Activated CD8-positive, alpha-beta T cell treated with anti-CD3 and anti-CD28 coated beads, Interleukin-2, amount 10 ng/mL, durations not matched to agents 7 days and 5 days (primary cell): ENCODE data around the gene GMPR. TPM values are rescaled to one million over a fixed set of nuclear protein-coding genes. Genes with fewer than 3 reads are reported as not detected.

ENCODE experiments used
- ATAC-seq: fragments of 150-1000 bp; cut with Tn5 transposase; one replicate; pipeline ENCODE4 v1.10.0; 2021; ENCODE audit warnings: moderate library complexity
- CTCF ChIA-PET: fragments of 350-600 bp; sonication (Branson Sonifier 250); formaldehyde crosslinking; loops from one replicate; lab custom pipeline; 2021; ENCODE audit warnings: antibody characterized with exemption; lab: Charles Lee
- POLR2A ChIA-PET: fragments of 350-600 bp; sonication (Branson Sonifier 250); formaldehyde crosslinking; loops from one replicate; lab custom pipeline; 2021; ENCODE audit warnings: antibody characterized with exemption; lab: Charles Lee
- DNase-seq: peaks from one replicate; pipeline ENCODE4 v3.0.0-alpha.2; 2020
- H3K27ac Mint-ChIP-seq: one replicate; pipeline ENCODE4 v1.8.0; 2021; ENCODE audit warnings: mild to moderate bottlenecking, mixed read lengths
- H3K27me3 Mint-ChIP-seq: one replicate; pipeline ENCODE4 v1.8.0; 2021; ENCODE audit warnings: low read depth, mixed read lengths
- H3K36me3 Mint-ChIP-seq: one replicate; pipeline ENCODE4 v1.8.0; 2021; ENCODE audit warnings: low read depth, mixed read lengths
- H3K4me1 Mint-ChIP-seq: one replicate; pipeline ENCODE4 v1.8.0; 2021; ENCODE audit warnings: low read depth, mixed read lengths
- H3K4me3 Mint-ChIP-seq: one replicate; pipeline ENCODE4 v1.8.0; 2021; ENCODE audit warnings: mild to moderate bottlenecking, mixed read lengths
- H3K9me3 Mint-ChIP-seq: one replicate; pipeline ENCODE4 v1.8.0; 2022; ENCODE audit warnings: mixed read lengths; ENCODE audit not compliant: insufficient read depth
- total RNA-seq, 2 experiments: library from RNA; stranded (reverse); gene quantifications; one replicate each; pipeline ENCODE4 v1.2.3, GENCODE V29; 2021

Gene GMPR
- total RNA-seq, 2 experiments from 2014 or later, result 8.9 to 11.0 TPM

- Mint-ChIP-seq H3K9me3 (no peaks in the 10 kb centered on the region), H3K27me3 (no peaks in the 10 kb centered on the region), H3K4me1 (peaks cover 15% of the 10 kb centered on the region), H3K4me3 (no peak overlapping the region), H3K27ac (no peak overlapping the region), H3K36me3 (no peaks in the 10 kb centered on the region)
- ChIA-PET CTCF (interaction anchor here (1.0 to 1.7 kb wide), 2 partner anchors 8 to 10 kb away, joined by 4 read pairs; no protein-coding TSS in a partner anchor), POLR2A (no interaction called here)
- ATAC-seq (peak; percentile 44), DNase-seq (peak; percentile 44)
These were observed 39.0 kb downstream of the GMPR start for GRCh38 chr6:16277101-16277981.

DNA sequence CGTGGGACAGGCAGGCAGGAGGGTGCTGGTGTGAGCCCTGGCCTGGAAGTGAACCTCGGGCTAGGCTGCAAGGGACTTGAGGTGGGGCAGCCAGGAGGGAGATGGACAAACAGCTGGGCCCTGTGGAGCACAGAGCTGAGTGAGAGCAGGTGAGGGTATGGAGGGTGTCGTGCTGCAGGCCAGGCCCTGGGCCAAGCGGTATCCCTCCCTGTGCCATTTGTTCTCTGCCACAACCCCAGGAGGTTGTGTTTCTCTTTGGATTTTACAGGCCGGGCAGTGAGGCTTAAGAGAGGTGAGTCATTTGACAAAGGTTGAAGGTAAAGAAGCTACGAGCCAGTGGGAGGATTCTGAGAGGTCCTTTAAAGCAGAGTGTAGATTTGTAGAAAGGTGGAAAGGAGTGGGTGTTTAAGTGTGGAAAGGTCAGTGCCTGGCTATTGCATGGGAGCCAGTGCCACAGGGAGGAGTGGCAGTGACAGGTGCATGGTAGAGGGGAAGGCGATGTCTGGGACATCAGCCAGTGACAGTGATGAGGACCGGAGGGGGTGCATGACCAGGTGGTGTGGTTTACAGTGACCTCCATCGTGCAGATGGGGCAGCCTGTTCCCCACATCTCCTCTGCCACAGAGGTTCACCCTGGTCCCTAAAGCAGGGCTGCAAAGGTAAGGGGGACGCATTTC is 39.8 kb downstream of the GMPR start:
- ChIA-PET POLR2A (no interaction called here), CTCF (interaction anchor here (1.0 kb wide), 1 partner anchor 9 kb away, joined by 4 read pairs; no protein-coding TSS in a partner anchor)
- Mint-ChIP-seq H3K4me1 (peaks cover 8% of the 10 kb centered on the region), H3K4me3 (no peak overlapping the region), H3K27me3 (no peaks in the 10 kb centered on the region), H3K27ac (no peak overlapping the region), H3K9me3 (no peaks in the 10 kb centered on the region), H3K36me3 (no peaks in the 10 kb centered on the region)
- ATAC-seq (peak; percentile 19), DNase-seq (no peak)

- Mint-ChIP-seq H3K4me1 (peaks cover 3% of the 10 kb centered on the region), H3K27ac (no peak overlapping the region), H3K4me3 (no peak overlapping the region), H3K27me3 (no peaks in the 10 kb centered on the region), H3K9me3 (no peaks in the 10 kb centered on the region), H3K36me3 (no peaks in the 10 kb centered on the region)
- ChIA-PET CTCF (no interaction called here), POLR2A (no interaction called here)
- DNase-seq (no peak), ATAC-seq (no peak)
These were observed 40.4 kb downstream of the GMPR start for GRCh38 chr6:16278750-16279149.

- no peak for ATAC-seq
- no peaks in the 10 kb centered on the region for H3K9me3 Mint-ChIP-seq
- no peak for DNase-seq
- H3K27ac Mint-ChIP-seq, result no peak overlapping the region
- H3K4me1 Mint-ChIP-seq, result peaks cover 3% of the 10 kb centered on the region
- H3K27me3 Mint-ChIP-seq, result no peaks in the 10 kb centered on the region
- no peaks in the 10 kb centered on the region for H3K36me3 Mint-ChIP-seq
- H3K4me3 Mint-ChIP-seq, result no peak overlapping the region
- ChIA-PET POLR2A (interaction anchor here (0.6 kb wide), 1 partner anchor 77 kb away, joined by 3 read pairs; no protein-coding TSS in a partner anchor), CTCF (no interaction called here)
These were observed 40.9 kb downstream of the GMPR start for GRCh38 chr6:16279243-16279642.

GRCh38 chr6:16282370-16282769 is 44.0 kb downstream of the GMPR start:
- Mint-ChIP-seq H3K36me3 (no peaks in the 10 kb centered on the region), H3K27ac (no peak overlapping the region), H3K9me3 (no peaks in the 10 kb centered on the region), H3K4me1 (peaks cover 3% of the 10 kb centered on the region), H3K4me3 (no peak overlapping the region), H3K27me3 (no peaks in the 10 kb centered on the region)
- POLR2A ChIA-PET, result no interaction called here
- ATAC-seq (no peak), DNase-seq (no peak)
- CTCF ChIA-PET, result no interaction called here

DNA sequence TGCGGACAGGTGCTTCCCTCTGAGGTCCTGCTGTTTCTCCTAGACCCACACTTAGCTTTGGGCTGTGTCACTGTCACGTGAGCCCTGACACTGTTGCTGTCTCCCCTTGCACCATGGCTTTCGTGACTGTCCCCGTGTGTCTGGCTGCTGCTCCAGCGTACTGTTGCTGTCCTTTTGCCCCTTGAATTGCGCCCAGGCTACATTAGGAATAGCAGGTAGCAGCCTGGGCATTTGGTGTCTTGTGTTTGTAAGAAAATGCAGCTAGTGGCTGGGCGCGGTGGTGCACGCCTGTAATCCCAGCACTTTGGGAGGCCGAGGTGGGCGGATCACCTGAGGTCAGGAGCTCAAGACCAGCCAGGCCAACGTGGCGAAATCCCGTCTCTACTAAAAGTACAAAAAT is 46.1 kb downstream of the GMPR start:
- Mint-ChIP-seq H3K27me3 (no peaks in the 10 kb centered on the region), H3K9me3 (no peaks in the 10 kb centered on the region), H3K36me3 (no peaks in the 10 kb centered on the region), H3K4me3 (no peak overlapping the region), H3K27ac (no peak overlapping the region), H3K4me1 (no peaks in the 10 kb centered on the region)
- POLR2A ChIA-PET, result interaction anchor here (0.9 kb wide), 1 partner anchor 48 kb away, joined by 3 read pairs; no protein-coding TSS in a partner anchor
- DNase-seq (no peak), ATAC-seq (no peak)
- CTCF ChIA-PET, result no interaction called here

DNA sequence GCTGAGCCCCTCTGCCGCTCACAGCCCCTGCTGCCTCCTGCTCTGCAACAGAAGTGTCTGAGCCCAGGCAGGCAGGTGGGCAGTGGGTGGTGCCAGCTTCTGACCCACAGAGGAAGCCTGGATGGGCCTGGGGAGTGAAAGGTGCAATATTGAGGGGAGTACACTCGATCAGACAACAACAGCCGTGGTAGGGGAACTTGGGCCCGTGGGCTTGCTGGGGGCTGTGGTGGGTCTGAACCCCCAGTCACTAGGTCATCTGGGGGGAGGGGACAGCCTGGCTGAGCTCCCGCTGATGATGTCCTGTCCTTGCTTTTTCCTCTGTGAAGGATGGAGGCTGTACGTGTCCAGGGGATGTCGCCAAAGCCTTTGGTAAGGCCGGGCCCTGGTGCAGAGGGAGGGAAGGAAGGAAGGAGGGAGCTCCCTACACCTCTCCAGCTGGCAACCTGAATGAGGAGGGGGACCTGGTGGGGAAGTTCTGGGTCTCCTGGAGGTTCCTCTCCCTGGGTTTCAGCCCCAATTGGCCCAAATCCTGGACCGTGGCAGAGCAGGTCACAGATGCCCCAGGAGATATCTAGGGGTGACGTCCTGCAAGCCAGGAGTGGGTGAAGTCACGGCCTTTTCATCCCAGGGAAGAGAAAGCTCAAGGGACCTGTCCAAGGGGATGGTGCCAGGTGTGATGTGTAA is 47.2 kb downstream of the GMPR start:
- DNase-seq, result no peak
- POLR2A ChIA-PET, result no interaction called here
- H3K4me1 Mint-ChIP-seq, result no peaks in the 10 kb centered on the region
- H3K27ac Mint-ChIP-seq, result no peak overlapping the region
- H3K27me3 Mint-ChIP-seq, result no peaks in the 10 kb centered on the region
- ATAC-seq, result no peak
- no peaks in the 10 kb centered on the region for H3K36me3 Mint-ChIP-seq
- H3K9me3 Mint-ChIP-seq, result no peaks in the 10 kb centered on the region
- H3K4me3 Mint-ChIP-seq, result no peak overlapping the region
- CTCF ChIA-PET, result interaction anchor here (0.8 to 1.3 kb wide), 5 partner anchors 9 to 48 kb away, joined by 3 to 4 read pairs (median 3); no protein-coding TSS in a partner anchor

GRCh38 chr6:16286151-16286522 is 47.8 kb downstream of the GMPR start:
- Mint-ChIP-seq H3K4me3 (no peak overlapping the region), H3K27ac (no peak overlapping the region), H3K4me1 (no peaks in the 10 kb centered on the region), H3K36me3 (no peaks in the 10 kb centered on the region), H3K9me3 (no peaks in the 10 kb centered on the region), H3K27me3 (no peaks in the 10 kb centered on the region)
- ATAC-seq (no peak), DNase-seq (no peak)
- ChIA-PET POLR2A (no interaction called here), CTCF (interaction anchor here (0.9 to 1.6 kb wide), 5 partner anchors 8 to 47 kb away, joined by 3 to 4 read pairs (median 3); no protein-coding TSS in a partner anchor)

DNA sequence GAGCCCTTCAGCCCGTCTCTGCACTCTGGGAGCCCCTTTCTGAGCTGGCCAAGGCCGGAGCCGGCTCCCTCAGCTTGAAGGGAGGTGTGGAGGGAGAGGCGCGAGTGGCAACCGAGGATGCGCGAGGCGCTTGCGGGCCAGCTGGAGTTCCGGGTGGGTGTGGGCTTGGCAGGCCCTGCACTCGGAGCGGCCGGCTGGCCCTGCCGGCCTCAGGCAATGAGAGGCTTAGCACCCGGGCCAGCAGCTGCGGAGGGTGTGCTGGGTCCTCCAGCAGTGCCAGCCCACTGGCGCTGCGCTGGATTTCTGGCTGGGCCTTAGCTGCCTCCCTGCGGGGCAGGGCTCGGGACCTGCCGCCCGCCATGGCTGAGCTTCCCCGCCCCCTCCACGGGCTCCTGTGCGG is 49.8 kb downstream of the GMPR start:
- Mint-ChIP-seq H3K9me3 (no peaks in the 10 kb centered on the region), H3K27me3 (no peaks in the 10 kb centered on the region), H3K27ac (no peak overlapping the region), H3K4me1 (no peaks in the 10 kb centered on the region), H3K4me3 (no peak overlapping the region), H3K36me3 (no peaks in the 10 kb centered on the region)
- ATAC-seq, result no peak
- POLR2A ChIA-PET, result no interaction called here
- DNase-seq, result no peak
- CTCF ChIA-PET, result interaction anchor here (1.2 kb wide), 1 partner anchor 31 kb away, joined by 3 read pairs; no protein-coding TSS in a partner anchor

DNA sequence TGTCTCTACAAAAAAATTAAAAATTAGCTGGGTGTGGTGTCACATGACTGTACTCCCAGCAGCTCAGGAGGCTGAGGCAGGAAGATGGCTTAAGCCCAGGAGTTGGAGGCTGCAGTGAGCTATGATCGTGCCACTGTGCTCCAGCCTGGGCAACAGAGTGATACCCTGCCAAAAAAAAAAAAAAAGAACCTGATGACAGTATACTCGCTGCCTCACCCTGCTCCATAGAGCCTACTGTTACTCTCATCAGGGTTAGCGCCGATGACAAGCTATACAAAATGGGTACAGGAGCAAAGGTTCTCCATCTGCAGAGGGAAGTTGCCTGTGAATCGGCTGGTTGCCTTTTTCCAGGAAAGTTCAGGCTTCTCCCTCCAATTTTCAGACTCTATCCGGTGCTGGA is 53.4 kb downstream of the GMPR start:
- Mint-ChIP-seq H3K9me3 (no peaks in the 10 kb centered on the region), H3K4me3 (no peak overlapping the region), H3K27me3 (no peaks in the 10 kb centered on the region), H3K27ac (no peak overlapping the region), H3K36me3 (no peaks in the 10 kb centered on the region), H3K4me1 (no peaks in the 10 kb centered on the region)
- ATAC-seq (no peak), DNase-seq (no peak)
- ChIA-PET POLR2A (interaction anchor here (0.6 kb wide), 1 partner anchor 28 kb away, joined by 4 read pairs; no protein-coding TSS in a partner anchor), CTCF (interaction anchor here (1.0 kb wide), 1 partner anchor 40 kb away, joined by 3 read pairs; no protein-coding TSS in a partner anchor)

DNA sequence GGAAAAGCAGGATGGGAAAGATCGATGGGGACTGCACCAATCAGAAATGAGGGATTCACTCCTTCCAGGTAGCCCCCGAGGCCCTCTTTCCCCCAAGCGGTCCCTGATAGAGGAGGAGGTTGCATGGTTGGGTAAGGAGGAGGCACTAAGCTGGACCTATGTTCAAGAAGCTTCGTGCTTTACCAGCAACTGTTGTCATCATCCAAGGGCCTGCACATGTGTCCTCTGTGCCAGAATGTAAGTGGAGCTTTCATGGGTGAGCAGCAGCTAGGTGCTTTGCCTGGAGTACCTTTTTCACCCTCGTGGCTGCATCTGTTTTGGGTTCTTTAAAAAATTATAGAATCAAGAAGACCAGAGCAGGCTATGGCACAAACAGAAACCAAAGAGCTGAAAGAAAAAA is 54.0 kb downstream of the GMPR start:
- ATAC-seq (no peak), DNase-seq (no peak)
- ChIA-PET CTCF (interaction anchor here (1.0 kb wide), 1 partner anchor 40 kb away, joined by 3 read pairs; no protein-coding TSS in a partner anchor), POLR2A (interaction anchor here (0.6 kb wide), 1 partner anchor 27 kb away, joined by 4 read pairs; no protein-coding TSS in a partner anchor)
- Mint-ChIP-seq H3K4me1 (no peaks in the 10 kb centered on the region), H3K27ac (no peak overlapping the region), H3K36me3 (no peaks in the 10 kb centered on the region), H3K9me3 (no peaks in the 10 kb centered on the region), H3K27me3 (no peaks in the 10 kb centered on the region), H3K4me3 (no peak overlapping the region)
